Common myeloid progenitor, CD34-positive (primary cell): Measurements from ENCODE around the gene EPRS1.

Experiments
- CTCF ChIA-PET: fragments of 350-600 bp; sonication (Branson Sonifier 250); formaldehyde crosslinking; loops from one replicate; lab custom pipeline; 2021; ENCODE audit warnings: antibody characterized with exemption; lab: Charles Lee
- POLR2A ChIA-PET: fragments of 350-600 bp; sonication (Branson Sonifier 250); formaldehyde crosslinking; loops from one replicate; lab custom pipeline; 2021; ENCODE audit warnings: antibody characterized with exemption; lab: Charles Lee
- DNase-seq, 3 donors: peaks; one replicate each; pipeline versions ENCODE4 v3.0.0 to v3.0.0-alpha.2; 2013
- H3K27ac ChIP-seq, 2 experiments: 1 replicate in 1 of 2; 2 replicates in 1 of 2; pipeline ENCODE4 v1.7.0; 2013; ENCODE audit warnings: inconsistent platforms in 2 of 2, low read length in 2 of 2, mild to moderate bottlenecking in 2 of 2, low read depth in 1 of 2, moderate library complexity in 1 of 2; ENCODE audit not compliant: severe bottlenecking in 2 of 2, insufficient read depth in 1 of 2, poor library complexity in 1 of 2
- H3K27me3 ChIP-seq, 5 experiments: replicated peaks in 2 of 5; 1 replicate in 3 of 5; 2 replicates in 2 of 5; pipeline versions ENCODE4 v1.6.1 to v1.7.0; 2013; ENCODE audit warnings: low read length in 4 of 5, mild to moderate bottlenecking in 2 of 5, moderate library complexity in 2 of 5, inconsistent platforms in 1 of 5; ENCODE audit not compliant: insufficient read depth in 5 of 5, control insufficient read depth in 4 of 5
- H3K36me3 ChIP-seq, 4 experiments: 1 replicate in 2 of 4; 2 replicates in 2 of 4; pipeline versions ENCODE4 v1.6.1 to v1.7.0; 2013; ENCODE audit warnings: low read length in 3 of 4, control low read depth in 1 of 4, mild to moderate bottlenecking in 1 of 4; ENCODE audit not compliant: control insufficient read depth in 4 of 4, insufficient read depth in 4 of 4
- H3K4me1 ChIP-seq, 4 experiments: 1 replicate in 3 of 4; 2 replicates in 1 of 4; pipeline versions ENCODE4 v1.6.1 to v1.7.1; 2013; ENCODE audit warnings: low read length in 3 of 4, mild to moderate bottlenecking in 3 of 4, control low read depth in 1 of 4, inconsistent platforms in 1 of 4, moderate library complexity in 1 of 4; ENCODE audit not compliant: control insufficient read depth in 4 of 4, insufficient read depth in 4 of 4; ENCODE audit errors: control extremely low read depth in 1 of 4
- H3K4me3 ChIP-seq, 7 experiments: 1 replicate in 4 of 7; 2 replicates in 3 of 7; pipeline versions ENCODE4 v1.5.1 to v1.7.0; 2013; ENCODE audit warnings: mild to moderate bottlenecking in 7 of 7, low read length in 6 of 7, moderate library complexity in 6 of 7, inconsistent platforms in 2 of 7, low read depth in 2 of 7, control low read depth in 1 of 7; ENCODE audit not compliant: insufficient read depth in 4 of 7, control insufficient read depth in 1 of 7; ENCODE audit errors: extremely low read depth in 1 of 7
- H3K9me3 ChIP-seq, 5 experiments: 1 replicate in 4 of 5; 2 replicates in 1 of 5; pipeline versions ENCODE4 v1.6.1 to v1.7.1; 2013; ENCODE audit warnings: low read length in 4 of 5, mild to moderate bottlenecking in 2 of 5, inconsistent platforms in 1 of 5, low read depth in 1 of 5, moderate library complexity in 1 of 5; ENCODE audit not compliant: control insufficient read depth in 4 of 5, insufficient read depth in 2 of 5; ENCODE audit errors: control extremely low read depth in 1 of 5
- WGBS: methylation state at CpG from one replicate; pipeline ENCODE4 v1.1.5; 2013; ENCODE audit not compliant: insufficient coverage; 5-methylcytosine and 5-hydroxymethylcytosine counted together

EPRS1 gene

DNA sequence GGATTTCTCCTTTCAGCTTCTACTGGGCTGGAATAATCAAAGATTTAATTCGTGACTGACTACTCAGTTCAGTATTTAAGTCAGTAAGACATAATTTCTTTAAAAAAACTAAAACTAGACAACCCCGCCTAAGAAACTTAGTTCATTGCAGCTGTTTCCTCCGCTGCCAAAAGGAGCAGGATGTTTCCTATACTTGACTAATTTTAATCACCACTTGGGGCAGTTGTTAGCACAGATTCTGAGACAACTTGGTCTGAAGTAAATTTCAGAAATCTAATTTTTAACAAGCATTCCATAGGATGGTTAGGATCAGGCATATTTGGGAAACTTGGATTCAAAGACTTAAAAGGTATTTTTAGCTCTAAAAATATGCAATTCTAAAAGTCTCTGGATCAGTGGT is 34.0 kb downstream of the EPRS1 start:
- ChIA-PET CTCF (interaction anchor here (0.9 to 1.8 kb wide), 9 partner anchors 9 to 173 kb away, joined by 3 to 5 read pairs (median 3); no protein-coding TSS in a partner anchor), POLR2A (no interaction called here)
- H3K4me3 ChIP-seq = no peak overlapping the region
- H3K27ac ChIP-seq = no peak overlapping the region
- WGBS = 0% methylated on average over 1 of the region's 3 CpGs
- H3K36me3 ChIP-seq = peaks cover 5 to 51% (median 32%) of the 10 kb centered on the region in 4 experiments
- peaks cover 0 to 5% (median 0%) of the 10 kb centered on the region in 4 experiments for H3K4me1 ChIP-seq
- H3K9me3 ChIP-seq = no peaks in the 10 kb centered on the region
- DNase-seq = peak; percentile 15 to 69 (median 58)
- H3K27me3 ChIP-seq = no peaks in the 10 kb centered on the region

DNA sequence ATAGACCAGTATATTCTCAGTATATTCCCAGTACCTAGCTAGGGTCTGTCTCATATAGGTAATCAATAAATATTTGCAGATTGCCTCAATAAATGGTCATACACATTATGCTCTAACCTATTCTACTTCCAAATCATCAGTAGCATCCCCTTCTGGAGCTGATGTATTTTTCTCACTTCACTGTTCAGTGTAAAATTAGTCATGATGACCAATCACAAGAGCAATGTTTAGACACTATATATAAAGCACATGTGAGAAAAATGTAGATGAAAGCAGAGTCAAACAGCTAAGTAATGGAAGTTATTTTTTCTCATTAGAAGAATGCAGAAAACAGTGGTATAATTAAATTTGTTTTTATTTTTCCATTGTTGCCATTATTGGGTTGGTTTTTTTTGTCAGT is 34.7 kb downstream of the EPRS1 start:
- no peaks in the 10 kb centered on the region for H3K9me3 ChIP-seq
- no peaks in the 10 kb centered on the region for H3K27me3 ChIP-seq
- H3K4me1 ChIP-seq = peaks cover 0 to 5% (median 0%) of the 10 kb centered on the region in 4 experiments
- CTCF ChIA-PET = interaction anchor here (0.9 to 1.8 kb wide), 7 partner anchors 9 to 173 kb away, joined by 3 to 5 read pairs (median 4); no protein-coding TSS in a partner anchor
- DNase-seq = no peak
- H3K4me3 ChIP-seq = no peak overlapping the region
- POLR2A ChIA-PET = no interaction called here
- H3K36me3 ChIP-seq = peaks cover 5 to 52% (median 34%) of the 10 kb centered on the region in 4 experiments
- no peak overlapping the region for H3K27ac ChIP-seq

DNA sequence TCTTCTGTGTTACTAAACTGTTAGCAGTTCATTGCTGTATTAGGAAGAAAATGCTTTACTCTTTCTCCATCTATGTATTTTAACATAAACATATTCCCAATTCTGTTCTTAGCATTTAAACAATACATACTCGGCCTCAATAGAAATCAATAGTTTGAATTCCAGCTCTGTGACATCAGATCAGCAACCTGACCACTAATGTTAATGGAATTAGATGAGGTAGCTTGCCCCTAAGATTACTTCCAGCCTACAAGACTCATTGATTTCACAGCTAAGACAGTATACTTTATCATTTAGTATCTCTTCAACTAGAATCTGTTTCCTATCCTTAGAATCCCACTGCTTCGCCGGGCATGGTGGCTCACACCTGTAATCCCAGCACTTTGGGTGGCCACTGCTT is 38.9 kb downstream of the EPRS1 start:
- Histone ChIP-seq H3K4me3 (no peak overlapping the region), H3K27ac (no peak overlapping the region), H3K4me1 (peaks cover 0 to 3% (median 0%) of the 10 kb centered on the region in 4 experiments), H3K27me3 (no peaks in the 10 kb centered on the region), H3K9me3 (no peaks in the 10 kb centered on the region), H3K36me3 (peaks cover 6 to 62% (median 35%) of the 10 kb centered on the region in 4 experiments)
- DNase-seq = no peak
- WGBS = 94% methylated on average over 2 of the region's 3 CpGs
- POLR2A ChIA-PET = no interaction called here
- CTCF ChIA-PET = interaction anchor here (0.6 kb wide), 1 partner anchor 901 kb away, joined by 3 read pairs; no protein-coding TSS in a partner anchor

DNA sequence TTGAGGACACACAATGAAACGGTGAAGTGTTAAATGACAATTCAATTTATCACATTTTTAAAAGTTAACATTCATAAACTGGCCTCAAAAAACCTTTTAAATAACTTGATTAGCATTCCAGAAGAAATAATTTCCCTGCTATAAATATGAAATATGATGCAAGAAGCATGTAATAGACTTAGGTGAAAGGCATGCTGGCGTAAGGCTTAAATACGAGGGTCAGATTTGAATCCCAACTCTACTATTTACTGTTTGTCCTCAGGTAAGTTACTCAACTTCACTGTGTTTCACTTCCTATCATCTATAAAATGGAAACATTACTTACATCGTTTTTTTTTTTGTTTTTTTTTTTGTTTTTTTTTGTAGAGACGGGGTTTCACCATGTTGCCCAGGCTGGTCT is 40.8 kb downstream of the EPRS1 start:
- ChIA-PET POLR2A (no interaction called here), CTCF (no interaction called here)
- no CpG with 5 or more reads among the region's 5 CpGs for WGBS
- Histone ChIP-seq H3K27me3 (no peaks in the 10 kb centered on the region), H3K36me3 (peaks cover 6 to 74% (median 28%) of the 10 kb centered on the region in 4 experiments), H3K4me1 (no peaks in the 10 kb centered on the region), H3K9me3 (no peaks in the 10 kb centered on the region), H3K27ac (no peak overlapping the region), H3K4me3 (no peak overlapping the region)
- no peak for DNase-seq

- POLR2A ChIA-PET = interaction anchor here (0.7 kb wide), 1 partner anchor 121 kb away, joined by 3 read pairs; no protein-coding TSS in a partner anchor
Observed at GRCh38 chr1:220003610-220004299, 42.5 kb downstream of the EPRS1 start.

DNA sequence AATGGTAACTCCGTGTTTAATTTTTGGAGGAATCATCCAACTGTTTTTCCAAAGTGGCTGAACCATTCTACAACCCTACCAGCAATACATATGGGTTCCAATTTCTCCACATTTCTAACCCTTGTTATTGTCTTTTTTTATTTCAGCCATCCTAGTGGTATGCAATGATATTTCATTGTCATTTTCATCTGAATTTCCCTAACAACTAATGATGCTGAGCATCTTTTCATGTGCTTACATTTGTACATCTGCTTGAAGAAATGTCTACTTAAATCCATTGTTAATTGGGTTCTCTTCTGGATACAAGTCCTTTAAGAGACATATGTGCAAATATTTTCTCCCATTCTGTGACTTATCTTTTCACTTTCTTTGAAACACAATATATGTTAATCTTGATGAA is 43.3 kb downstream of the EPRS1 start:
- Histone ChIP-seq H3K36me3 (peaks cover 3 to 77% (median 28%) of the 10 kb centered on the region in 4 experiments), H3K27ac (no peak overlapping the region), H3K9me3 (no peaks in the 10 kb centered on the region), H3K4me3 (no peak overlapping the region), H3K27me3 (no peaks in the 10 kb centered on the region), H3K4me1 (no peaks in the 10 kb centered on the region)
- ChIA-PET CTCF (interaction anchor here (0.7 to 1.1 kb wide), 2 partner anchors 9 to 12 kb away, joined by 3 read pairs; no protein-coding TSS in a partner anchor), POLR2A (interaction anchor here (0.7 kb wide), 1 partner anchor 121 kb away, joined by 3 read pairs; no protein-coding TSS in a partner anchor)
- DNase-seq = peak in 2 of 3 donors; percentile 4 to 5
- 100% methylated on average over 1 of the region's 1 CpG for WGBS

More at GRCh38 chr1:220003610-220004299, 42.5 kb downstream of the EPRS1 start:
- Histone ChIP-seq H3K27me3 (no peaks in the 10 kb centered on the region), H3K36me3 (peaks cover 3 to 74% (median 29%) of the 10 kb centered on the region in 4 experiments), H3K27ac (no peak overlapping the region), H3K4me3 (no peak overlapping the region), H3K9me3 (no peaks in the 10 kb centered on the region), H3K4me1 (no peaks in the 10 kb centered on the region)
- no peak for DNase-seq
- WGBS = 100% methylated on average over 1 of the region's 6 CpGs
- CTCF ChIA-PET = interaction anchor here (0.7 to 1.1 kb wide), 2 partner anchors 8 to 13 kb away, joined by 3 read pairs; no protein-coding TSS in a partner anchor

DNA sequence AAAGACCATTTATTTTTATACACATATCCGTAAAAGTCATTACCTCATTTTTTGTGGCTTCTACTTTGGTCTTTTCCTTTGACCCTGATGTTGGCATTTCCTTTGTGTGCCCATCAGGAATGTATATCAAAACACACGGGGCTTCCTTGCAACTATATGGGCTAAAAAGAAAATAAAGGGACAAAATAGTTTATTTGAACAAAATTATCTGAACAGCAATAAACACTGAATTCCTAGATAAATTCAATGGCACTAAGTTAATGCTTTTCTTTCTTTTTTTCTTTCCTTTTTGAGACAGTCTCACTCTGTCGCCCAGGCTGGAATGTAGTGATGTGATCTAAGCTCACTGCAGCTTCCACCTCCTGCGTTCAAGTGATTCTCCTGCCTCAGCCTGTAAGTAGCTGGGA is 45.2 kb downstream of the EPRS1 start:
- CTCF ChIA-PET = no interaction called here
- 92% methylated on average over 2 of the region's 4 CpGs for WGBS
- Histone ChIP-seq H3K4me3 (no peak overlapping the region), H3K36me3 (peaks cover 14 to 74% (median 38%) of the 10 kb centered on the region in 4 experiments), H3K27ac (no peak overlapping the region), H3K9me3 (no peaks in the 10 kb centered on the region), H3K27me3 (no peaks in the 10 kb centered on the region), H3K4me1 (no peaks in the 10 kb centered on the region)
- no peak for DNase-seq
- POLR2A ChIA-PET = no interaction called here
